IPS-NIHi7 (cell line): ENCODE data around the gene PYROXD2.

Experiments
- DNase-seq: peaks from one replicate; pipeline ENCODE4 v3.0.0; 2012; ENCODE audit warnings: mixed read lengths; ENCODE audit errors: extremely low spot score

PYROXD2 gene

GRCh38 chr10:98337484-98337883 is 77.5 kb downstream of the PYROXD2 start:
- DNase-seq: no peak
